ENCODE data around the gene HECTD4.

Gene HECTD4

GRCh38 chr12:112166051-112167015 is 215.9 kb downstream of the HECTD4 start:
- ChIA-PET CTCF (no interaction called here), POLR2A (no interaction called here)
- no peak for TF ChIP-seq CTCF (IDR thresholded peaks at IDR 0.05; ENCODE audit: control extremely low read depth, extremely low read depth, low read depth, missing control alignments)
- no peak for DNase-seq (ENCODE audit: extremely low spot score)

DNA sequence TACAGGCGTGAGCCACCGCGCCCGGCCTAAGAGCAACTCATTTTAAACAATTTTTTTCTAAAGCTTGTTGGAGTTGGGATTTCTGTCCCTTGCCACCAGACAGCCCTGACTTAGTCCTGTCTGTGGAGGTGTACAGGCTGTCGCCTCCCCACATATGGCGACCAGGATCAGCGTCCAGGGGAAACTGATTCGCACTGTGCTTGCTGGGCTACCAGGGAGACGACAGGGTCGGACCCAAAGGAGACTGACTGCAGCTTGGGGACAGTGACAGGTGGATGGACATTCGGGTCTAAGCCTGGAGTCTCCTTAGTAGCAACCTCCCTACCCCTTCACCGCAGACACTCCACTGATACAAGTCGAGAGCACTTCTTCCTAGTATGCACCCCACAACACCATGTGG is 216.6 kb downstream of the HECTD4 start:
- no peak for TF ChIP-seq CTCF (IDR thresholded peaks at IDR 0.05; ENCODE audit: control extremely low read depth, extremely low read depth, low read depth, missing control alignments)
- POLR2A ChIA-PET = no interaction called here
- CTCF ChIA-PET = no interaction called here
- no peak for DNase-seq (ENCODE audit: extremely low spot score)

DNA sequence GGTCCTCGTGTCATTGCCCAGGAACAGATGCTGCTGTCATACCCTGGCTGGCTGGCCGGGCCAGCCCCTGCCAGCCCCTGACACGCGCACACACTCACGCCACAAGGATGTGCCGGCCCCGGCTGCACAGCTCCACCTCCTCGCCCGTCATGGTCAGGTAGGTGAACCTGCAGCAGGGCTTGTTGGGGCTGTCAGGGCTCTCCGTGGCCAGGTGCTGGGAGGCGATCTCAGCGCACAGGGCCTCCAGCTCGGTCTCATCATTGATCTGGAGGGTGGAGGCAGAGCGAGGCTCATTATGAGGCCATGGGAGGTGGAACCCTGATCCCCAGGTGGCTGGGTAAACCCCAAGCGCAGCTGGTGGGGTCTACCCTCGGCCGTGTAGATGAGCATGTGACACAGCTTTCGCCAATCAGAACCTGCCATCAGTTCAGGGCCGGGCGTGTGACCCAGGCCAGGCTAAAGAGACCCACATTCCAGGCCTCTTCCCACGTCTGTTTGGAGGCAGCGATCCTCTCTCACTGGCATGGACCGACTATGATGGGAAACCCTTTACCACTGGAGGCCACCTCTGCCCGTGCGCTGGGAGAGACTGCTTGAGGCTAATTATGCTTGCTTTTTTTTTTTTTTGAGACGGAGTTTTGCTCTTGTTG is 218.1 kb downstream of the HECTD4 start:
- ChIA-PET CTCF (no interaction called here), POLR2A (no interaction called here)
- TF ChIP-seq CTCF (IDR thresholded peaks at IDR 0.05; ENCODE audit: control extremely low read depth, extremely low read depth, low read depth, missing control alignments) = no peak
- no peak for DNase-seq (ENCODE audit: extremely low spot score)

- no peak for DNase-seq (ENCODE audit: extremely low spot score)
- ChIA-PET POLR2A (no interaction called here), CTCF (no interaction called here)
- TF ChIP-seq CTCF (IDR thresholded peaks at IDR 0.05; ENCODE audit: control extremely low read depth, extremely low read depth, low read depth, missing control alignments) = no peak
Observed at GRCh38 chr12:112163471-112163991, 218.7 kb downstream of the HECTD4 start.

DNA sequence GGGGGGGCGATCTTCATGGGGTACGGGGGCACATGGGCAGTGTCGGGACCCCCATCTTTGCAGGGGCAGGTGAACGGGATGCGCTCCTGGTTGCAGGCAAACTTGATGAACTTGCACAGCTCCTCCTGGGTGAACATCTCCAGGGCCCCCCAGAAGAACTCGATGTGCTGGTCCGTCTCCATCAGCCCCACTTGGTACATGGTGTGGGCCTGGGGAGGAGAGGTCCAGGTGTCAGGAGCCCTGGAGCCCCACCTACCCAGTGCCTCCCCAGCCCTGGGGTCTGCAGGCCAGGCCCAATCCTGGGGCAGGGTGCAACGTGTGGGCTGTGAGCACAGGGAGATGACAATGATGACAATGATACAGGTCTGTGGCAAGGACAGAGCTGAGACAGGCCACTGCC is 219.2 kb downstream of the HECTD4 start:
- no peak for DNase-seq (ENCODE audit: extremely low spot score)
- ChIA-PET CTCF (no interaction called here), POLR2A (no interaction called here)
- TF ChIP-seq CTCF (IDR thresholded peaks at IDR 0.05; ENCODE audit: control extremely low read depth, extremely low read depth, low read depth, missing control alignments) = no peak

DNA sequence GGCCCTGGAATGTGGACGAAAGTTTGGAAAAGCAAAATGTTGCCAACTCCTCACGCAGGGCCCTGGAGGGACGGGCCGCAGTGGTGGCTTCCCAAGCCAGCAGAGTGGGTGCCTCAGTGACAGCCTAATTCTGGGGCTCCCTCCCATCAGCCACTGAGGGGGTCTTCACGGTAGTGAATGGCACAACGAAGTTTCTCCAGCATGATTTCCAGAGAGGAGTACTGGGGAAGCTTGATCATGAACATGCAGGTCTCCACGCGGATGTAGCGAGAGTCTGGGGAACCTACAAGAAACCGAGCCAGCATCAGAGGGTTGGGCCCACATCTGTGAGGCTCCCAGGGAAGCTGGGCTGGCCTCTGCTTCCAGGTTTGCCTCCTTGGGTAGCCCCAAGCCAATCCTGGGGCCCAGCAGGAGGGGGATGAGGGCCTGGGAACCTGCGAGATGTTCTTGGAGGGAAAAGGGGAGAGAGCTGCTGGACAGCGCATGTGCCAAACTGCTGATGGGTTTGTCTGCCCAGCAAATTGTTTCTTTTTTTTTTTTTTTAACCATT is 219.9 kb downstream of the HECTD4 start:
- ChIA-PET CTCF (no interaction called here), POLR2A (no interaction called here)
- no peak for DNase-seq (ENCODE audit: extremely low spot score)
- TF ChIP-seq CTCF (IDR thresholded peaks at IDR 0.05; ENCODE audit: control extremely low read depth, extremely low read depth, low read depth, missing control alignments) = no peak
